HG02763 (cell line): ENCODE data around the gene SLC34A3.

Experiments used
- ATAC-seq: cut with Tn5 transposase; IDR thresholded peaks from one replicate; pipeline ENCODE4 v1.9.1; 2021; ENCODE audit warnings: mild to moderate bottlenecking, moderate library complexity; ENCODE audit not compliant: unreplicated experiment

SLC34A3 gene

GRCh38 chr9:137230705-137231371 lies at the start of gene SLC34A3:
TSS of gene SLC34A3 (plus strand) at chr9:137230901. CDS start at chr9:137231703, 802 bp downstream.
- ATAC-seq: no peak

- no peak for ATAC-seq
Measured at GRCh38 chr9:137181680-137182079, 49.0 kb upstream of the SLC34A3 start.

- no peak for ATAC-seq
Measured at GRCh38 chr9:137182836-137183235, 47.9 kb upstream of the SLC34A3 start.

GRCh38 chr9:137183980-137184595 lies 46.6 kb upstream of the SLC34A3 start:
- ATAC-seq: no peak

- ATAC-seq: no peak
Measured at GRCh38 chr9:137184881-137185660, 45.6 kb upstream of the SLC34A3 start.

GRCh38 chr9:137185921-137186320 lies 44.8 kb upstream of the SLC34A3 start:
- no peak for ATAC-seq

GRCh38 chr9:137186385-137186784 lies 44.3 kb upstream of the SLC34A3 start:
- ATAC-seq: no peak

- no peak for ATAC-seq
Measured at GRCh38 chr9:137187386-137187785, 43.3 kb upstream of the SLC34A3 start.

GRCh38 chr9:137188086-137188489 lies 42.6 kb upstream of the SLC34A3 start:
- no peak for ATAC-seq

- ATAC-seq: peak; percentile 82
Measured at GRCh38 chr9:137188490-137189296, 42.0 kb upstream of the SLC34A3 start, which contains the start of the genes ANAPC2 and SSNA1. TSS of gene ANAPC2 (minus strand) at chr9:137188560. CDS start at chr9:137188532, 28 bp downstream. TSS of gene SSNA1 (plus strand) at chr9:137188676. CDS start at chr9:137188727, 51 bp downstream.

GRCh38 chr9:137189297-137190295 lies 41.1 kb upstream of the SLC34A3 start:
- no peak for ATAC-seq

- ATAC-seq: no peak
Measured at GRCh38 chr9:137190315-137190856, 40.3 kb upstream of the SLC34A3 start.

GRCh38 chr9:137191245-137191644 lies 39.5 kb upstream of the SLC34A3 start:
- no peak for ATAC-seq

- no peak for ATAC-seq
Measured at GRCh38 chr9:137191691-137192447, 38.8 kb upstream of the SLC34A3 start.

GRCh38 chr9:137192448-137192780 lies 38.3 kb upstream of the SLC34A3 start:
- no peak for ATAC-seq

GRCh38 chr9:137192859-137193258 lies 37.8 kb upstream of the SLC34A3 start:
- ATAC-seq: no peak

- ATAC-seq: no peak
Measured at GRCh38 chr9:137193771-137194170, 36.9 kb upstream of the SLC34A3 start.

GRCh38 chr9:137194388-137194787 lies 36.3 kb upstream of the SLC34A3 start:
- ATAC-seq: no peak

GRCh38 chr9:137194909-137195308 lies 35.8 kb upstream of the SLC34A3 start:
- no peak for ATAC-seq
